Astrocyte of the spinal cord (primary cell): ENCODE results near the gene ITGB6.

Experiments used
- DNase-seq: peaks from one replicate; pipeline ENCODE4 v3.0.0; 2011; ENCODE audit warnings: low read depth, low spot score
- H3K4me3 ChIP-seq: 2 replicates; pipeline ENCODE4 v1.5.1; 2011; ENCODE audit warnings: low read depth, mild to moderate bottlenecking, low read length, moderate library complexity
- CTCF ChIP-seq: IDR thresholded peaks from 2 replicates; pipeline ENCODE4 v1.5.1; 2012; ENCODE audit warnings: low read depth, mild to moderate bottlenecking, low read length, inconsistent platforms
- in situ Hi-C: cut with HindIII; loops from 2 replicates; pipeline ENCODE4 v1.10.0; 2017; ENCODE audit warnings: low sequenced_read_pairs

Gene ITGB6

GRCh38 chr2:160203422-160203821 lies 3.4 kb upstream of the ITGB6 start:
- no peak for DNase-seq
- in situ Hi-C loops, result no loop called here
- no peak overlapping the region for H3K4me3 ChIP-seq
- no peak for TF ChIP-seq CTCF

GRCh38 chr2:160203007-160203406 lies 2.9 kb upstream of the ITGB6 start:
- in situ Hi-C loops, result no loop called here
- no peak for TF ChIP-seq CTCF
- no peak for DNase-seq
- no peak overlapping the region for H3K4me3 ChIP-seq

GRCh38 chr2:160201849-160202539 lies 1.9 kb upstream of the ITGB6 start:
- in situ Hi-C loops, result no loop called here
- no peak for TF ChIP-seq CTCF
- no peak for DNase-seq
- no peak overlapping the region for H3K4me3 ChIP-seq

GRCh38 chr2:160200921-160201320 lies 849 bp upstream of the ITGB6 start:
- DNase-seq, result no peak
- no peak overlapping the region for H3K4me3 ChIP-seq
- no peak for TF ChIP-seq CTCF
- in situ Hi-C loops, result no loop called here

GRCh38 chr2:160199053-160199452 lies 1.0 kb downstream of the ITGB6 start:
- no peak for DNase-seq
- TF ChIP-seq CTCF, result no peak
- no peak overlapping the region for H3K4me3 ChIP-seq
- in situ Hi-C loops, result no loop called here

GRCh38 chr2:160197587-160197986 lies 2.5 kb downstream of the ITGB6 start:
- in situ Hi-C loops, result no loop called here
- DNase-seq, result no peak
- no peak for TF ChIP-seq CTCF
- H3K4me3 ChIP-seq, result no peak overlapping the region
